SW 1271 (cell line): Measurements from ENCODE around the gene DOC2B.
"Not testable (repeated sequence)": the region's sequence is repeated elsewhere in the genome, so short reads cannot be mapped to it uniquely, and the experiment has no call there.

Experiments used
- DNase-seq, 2 experiments: peaks; one replicate each; lab custom pipeline; 2025; lab: John Stamatoyannopoulos, UW

DOC2B gene

DNA sequence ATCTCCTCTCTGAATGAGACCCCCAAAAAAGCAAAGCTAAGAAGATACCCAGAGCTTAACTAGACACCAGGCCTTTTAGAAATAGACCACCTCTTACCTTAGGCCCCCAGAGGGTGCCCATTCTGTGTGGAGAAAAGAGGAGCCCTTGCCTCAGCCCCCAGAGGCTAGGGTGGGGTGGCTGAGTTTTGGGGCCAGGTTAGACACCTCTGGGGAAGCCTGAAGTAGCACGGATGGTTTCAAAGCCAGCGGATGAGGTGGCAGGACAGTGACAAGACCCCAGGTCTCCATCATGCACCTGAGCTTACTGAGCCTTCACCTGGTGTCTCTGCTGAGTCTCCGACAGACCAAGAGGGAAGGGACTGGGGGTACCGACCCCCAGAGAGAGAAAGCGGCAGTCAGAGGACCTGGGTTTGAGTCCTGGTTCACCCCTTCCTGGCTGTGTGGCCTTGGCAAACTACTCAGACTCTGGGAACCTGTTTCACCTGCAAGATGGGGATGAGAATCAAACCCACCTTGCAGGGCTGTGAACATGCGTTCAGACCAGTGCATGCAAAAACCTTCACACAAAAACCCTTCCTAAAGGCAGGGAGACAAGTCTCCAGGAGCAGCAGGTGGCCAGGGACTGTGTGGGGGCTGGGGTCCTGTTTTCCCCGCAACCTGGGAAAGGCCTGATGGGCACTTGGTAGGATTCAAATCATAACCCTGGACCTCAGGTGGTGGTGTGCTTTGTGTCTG, 36.3 kb downstream of the DOC2B start:
- DNase-seq: no peak

DNA sequence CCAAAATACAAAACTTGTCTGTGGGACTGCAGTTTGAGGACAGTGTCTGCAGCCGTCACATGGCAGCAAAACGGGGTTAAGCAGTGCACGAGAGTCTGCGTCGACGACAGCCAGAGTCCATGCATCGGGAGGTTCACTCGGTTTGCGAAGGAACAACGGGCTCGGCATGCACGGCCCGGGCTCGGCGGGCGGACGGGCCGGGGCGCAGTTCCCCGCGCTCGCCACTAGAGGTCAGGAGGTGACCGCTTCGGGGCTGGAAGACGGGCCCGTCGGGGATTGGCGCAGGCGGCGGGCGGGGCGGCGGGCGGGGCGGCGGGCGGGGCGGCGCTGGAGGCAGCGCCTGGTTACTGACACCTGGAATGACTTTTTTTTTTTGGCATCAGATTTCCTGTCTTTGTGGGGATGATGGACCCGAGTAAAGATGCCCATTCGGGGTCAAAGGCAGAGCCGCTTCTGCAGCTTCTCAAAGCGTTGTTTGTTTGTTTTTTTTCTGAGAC, 37.6 kb downstream of the DOC2B start:
- DNase-seq: peak; percentile 29 to 69

GRCh38 chr17:142876-143784, 38.3 kb downstream of the DOC2B start:
- DNase-seq: no peak

DNA sequence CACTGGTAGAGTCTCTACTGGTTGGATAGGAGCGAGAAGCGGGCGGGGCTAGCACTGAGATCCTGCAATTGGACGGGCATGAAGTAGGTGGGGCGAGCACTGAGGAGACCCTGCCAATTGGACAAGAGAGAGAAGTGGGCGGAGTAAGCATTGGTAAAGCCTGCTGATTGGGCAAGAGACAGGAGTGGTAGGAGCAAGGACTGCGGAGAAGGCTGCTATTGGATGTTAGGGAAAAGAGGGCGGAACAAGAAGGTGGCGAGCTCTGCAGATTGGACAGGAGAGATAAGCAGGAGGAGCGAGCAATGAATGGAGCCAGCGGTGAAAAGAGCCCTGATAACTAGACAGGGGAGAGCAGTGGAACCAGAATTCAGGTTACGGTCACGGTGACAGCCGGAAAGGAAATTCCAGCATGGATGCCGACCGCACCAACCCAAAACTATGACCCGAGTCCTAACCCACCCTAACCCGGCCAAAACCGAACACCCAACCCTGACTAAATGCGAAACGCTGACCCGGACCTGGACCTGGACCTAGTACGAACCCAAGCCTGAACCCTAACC, 39.3 kb downstream of the DOC2B start:
- DNase-seq: peak in 1 of 2 experiments; percentile 37

GRCh38 chr17:139401-140205, 41.8 kb downstream of the DOC2B start:
- not testable (repeated sequence) for DNase-seq

DNA sequence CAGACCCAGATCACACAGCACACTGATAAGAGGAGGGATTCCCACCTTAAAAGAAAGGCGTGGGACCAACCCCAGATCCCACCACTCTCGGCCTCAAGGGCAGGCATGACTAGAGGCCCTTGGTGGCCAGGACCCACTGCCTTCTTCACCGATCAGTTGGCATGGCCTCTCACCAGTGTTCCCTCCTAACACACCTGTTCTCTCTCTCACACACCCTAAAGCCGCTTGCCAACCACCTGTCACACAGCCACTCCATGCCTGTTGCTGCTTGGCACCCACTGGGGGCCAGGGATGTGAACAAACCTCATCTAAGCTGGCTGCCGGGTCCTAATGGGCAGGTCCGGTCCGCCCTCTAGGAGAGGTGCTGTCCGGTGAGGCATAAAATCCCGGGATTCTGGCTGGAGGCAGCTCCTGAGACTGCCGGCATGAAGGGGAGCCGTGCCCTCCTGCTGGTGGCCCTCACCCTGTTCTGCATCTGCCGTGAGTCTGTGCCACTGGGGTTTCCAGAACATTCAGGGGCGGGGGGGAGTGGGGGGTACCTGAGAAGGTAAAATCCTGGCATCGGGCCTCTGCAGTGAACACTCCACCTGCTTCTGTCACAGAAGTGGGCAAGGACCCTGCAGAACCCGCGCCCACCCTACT, 44.2 kb downstream of the DOC2B start, which contains the start of gene SCGB1C2:
SCGB1C2 (plus strand) TSS at position 404 of the 642 bp plus-strand sequence; CDS start at position 426, 22 bp downstream.
- DNase-seq: not testable (repeated sequence)

DNA sequence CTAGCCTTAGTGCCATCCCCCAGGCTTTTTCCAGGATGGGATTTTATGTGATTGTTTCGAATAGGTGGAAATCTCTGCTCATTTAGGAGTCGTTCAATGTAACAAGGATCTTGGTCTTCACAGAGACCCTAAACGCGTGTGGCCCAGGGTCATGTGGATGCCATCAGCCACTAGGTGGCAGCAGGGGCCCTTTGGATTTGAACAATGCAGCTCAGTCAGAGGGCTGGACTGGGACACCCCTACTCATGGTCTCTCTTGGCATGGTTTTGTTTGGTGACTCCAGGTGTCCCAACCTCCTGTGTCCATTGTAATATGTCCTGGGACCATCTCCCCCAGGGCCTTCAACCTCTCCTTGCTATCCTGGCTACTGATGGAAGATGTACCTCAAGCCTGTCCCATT, 44.9 kb downstream of the DOC2B start:
- DNase-seq: not testable (repeated sequence)

GRCh38 chr17:135895-136294, 45.6 kb downstream of the DOC2B start:
- not testable (repeated sequence) for DNase-seq

DNA sequence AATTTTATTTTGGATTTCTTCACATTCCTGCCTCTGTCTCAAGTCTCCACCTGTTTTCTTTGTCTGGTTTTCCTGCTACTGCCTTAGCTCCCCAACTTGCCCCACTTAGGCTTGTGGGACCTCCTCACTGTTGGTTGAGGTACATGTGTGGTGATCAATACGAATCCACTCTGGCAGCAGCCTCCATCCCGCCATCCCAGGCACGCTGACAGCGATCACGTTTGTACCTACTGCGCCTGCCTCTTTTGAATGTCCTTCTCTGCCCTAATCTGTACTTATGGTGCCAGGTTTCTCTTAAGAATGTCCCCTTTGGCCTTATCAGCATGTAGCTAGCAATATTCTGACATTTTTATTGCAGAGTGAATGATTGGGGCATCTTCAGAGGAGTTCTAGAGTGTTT, 46.4 kb downstream of the DOC2B start:
- not testable (repeated sequence) for DNase-seq

- DNase-seq: not testable (repeated sequence)
These were observed 47.1 kb downstream of the DOC2B start for GRCh38 chr17:134332-134785.

- not testable (repeated sequence) for DNase-seq
These were observed 47.5 kb downstream of the DOC2B start for GRCh38 chr17:133932-134331.

- not testable (repeated sequence) for DNase-seq
These were observed 63.0 kb downstream of the DOC2B start for GRCh38 chr17:118339-118917.

DNA sequence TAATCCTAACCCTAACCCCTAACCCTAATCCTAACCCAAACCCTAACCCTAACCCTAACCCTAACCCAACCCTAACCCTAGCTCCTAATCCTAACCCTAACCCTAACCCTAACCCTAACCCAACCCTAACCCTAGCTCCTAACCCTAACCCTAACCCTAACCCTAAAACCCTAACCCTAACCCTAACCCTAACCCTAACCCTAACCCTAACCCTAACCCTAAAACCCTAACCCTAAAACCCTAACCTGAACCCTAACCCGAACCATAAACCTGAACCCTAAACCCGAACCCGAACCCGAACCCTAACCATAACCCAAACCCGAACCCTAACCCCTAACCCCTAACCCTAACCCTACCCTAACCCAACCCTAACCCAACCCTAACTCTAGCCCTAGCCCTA, 68.3 kb downstream of the DOC2B start:
- DNase-seq: not testable (repeated sequence)
